SK-N-MC (cell line): Measurements from ENCODE around the gene KIF25.

ENCODE experiments used
- DNase-seq: peaks from one replicate; pipeline ENCODE4 v3.0.0-alpha.2; 2011; ENCODE audit warnings: low read depth, low spot score
- H3K27ac ChIP-seq: fragments of 200-600 bp; sonication (generic); 2 replicates; pipeline ENCODE4 v1.5.1; 2016; ENCODE audit warnings: mixed run types
- H3K36me3 ChIP-seq: fragments of 200-600 bp; sonication (generic); 2 replicates; pipeline ENCODE4 v1.6.1; 2017; ENCODE audit warnings: antibody characterized with exemption, low read length, mixed read lengths; ENCODE audit not compliant: insufficient read depth
- H3K4me3 ChIP-seq: fragments of 200-600 bp; sonication (generic); 2 replicates; pipeline ENCODE4 v1.5.1; 2016
- H3K9ac ChIP-seq: fragments of 200-600 bp; sonication (generic); 2 replicates; pipeline ENCODE4 v1.8.0; 2017; ENCODE audit warnings: mixed run types, mixed read lengths; ENCODE audit not compliant: insufficient read length
- H3K9me3 ChIP-seq: fragments of 200-600 bp; sonication (generic); 2 replicates; pipeline ENCODE4 v1.6.1; 2017; ENCODE audit warnings: low read depth, mild to moderate bottlenecking, antibody characterized with exemption, low read length, moderate library complexity, mixed read lengths
- EZH2 ChIP-seq: fragments of 200-600 bp; sonication (generic); IDR thresholded peaks from one replicate; pipeline ENCODE4 v1.6.1; 2017; ENCODE audit warnings: antibody characterized with exemption
- FOXP2 ChIP-seq: optimal IDR thresholded peaks from 2 replicates; pipeline ENCODE3; 2011; ENCODE audit warnings: mild to moderate bottlenecking, moderate library complexity; ENCODE audit not compliant: insufficient read depth; ENCODE audit errors: extremely low read length, control extremely low read depth
- POLR2AphosphoS5 ChIP-seq: IDR thresholded peaks from 2 replicates; pipeline ENCODE4 v1.6.1; 2012; ENCODE audit warnings: mild to moderate bottlenecking, low read depth, low read length, borderline replicate concordance

KIF25 gene

DNA sequence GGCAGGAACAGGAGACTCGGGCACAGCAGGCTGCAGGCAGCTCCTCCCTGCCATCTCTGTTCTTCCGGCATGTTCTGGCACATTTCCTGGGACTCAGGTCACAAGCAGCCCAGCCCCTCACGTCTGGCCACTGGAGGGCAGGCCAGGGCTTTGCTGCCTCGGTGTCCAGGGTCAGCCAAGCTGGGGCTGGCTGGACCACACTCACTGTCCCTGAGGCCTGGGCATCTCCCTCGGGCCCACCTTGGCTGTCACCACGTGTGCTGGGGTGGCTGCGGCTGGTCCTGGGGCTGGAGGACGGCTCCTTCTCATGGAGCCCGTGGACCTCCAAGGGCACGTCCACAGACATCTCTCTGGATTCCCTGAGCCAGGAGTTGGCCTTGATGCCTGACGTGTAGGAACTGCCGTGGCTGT is 63.1 kb downstream of the KIF25 start:
- Histone ChIP-seq H3K27ac (no peak overlapping the region), H3K9me3 (no peaks in the 10 kb centered on the region), H3K4me3 (no peak overlapping the region), H3K36me3 (no peaks in the 10 kb centered on the region), H3K9ac (no peak overlapping the region)
- no peak for DNase-seq
- no peak for TF ChIP-seq FOXP2
- TF ChIP-seq EZH2 = no peak
- TF ChIP-seq POLR2AphosphoS5 = no peak

- H3K9me3 ChIP-seq = no peaks in the 10 kb centered on the region
- no peak overlapping the region for H3K9ac ChIP-seq
- no peaks in the 10 kb centered on the region for H3K36me3 ChIP-seq
- DNase-seq = no peak
- H3K27ac ChIP-seq = no peak overlapping the region
- no peak overlapping the region for H3K4me3 ChIP-seq
- TF ChIP-seq POLR2AphosphoS5 (no peak), FOXP2 (no peak), EZH2 (no peak)
Measured at GRCh38 chr6:168061269-168062210, 64.1 kb downstream of the KIF25 start.

DNA sequence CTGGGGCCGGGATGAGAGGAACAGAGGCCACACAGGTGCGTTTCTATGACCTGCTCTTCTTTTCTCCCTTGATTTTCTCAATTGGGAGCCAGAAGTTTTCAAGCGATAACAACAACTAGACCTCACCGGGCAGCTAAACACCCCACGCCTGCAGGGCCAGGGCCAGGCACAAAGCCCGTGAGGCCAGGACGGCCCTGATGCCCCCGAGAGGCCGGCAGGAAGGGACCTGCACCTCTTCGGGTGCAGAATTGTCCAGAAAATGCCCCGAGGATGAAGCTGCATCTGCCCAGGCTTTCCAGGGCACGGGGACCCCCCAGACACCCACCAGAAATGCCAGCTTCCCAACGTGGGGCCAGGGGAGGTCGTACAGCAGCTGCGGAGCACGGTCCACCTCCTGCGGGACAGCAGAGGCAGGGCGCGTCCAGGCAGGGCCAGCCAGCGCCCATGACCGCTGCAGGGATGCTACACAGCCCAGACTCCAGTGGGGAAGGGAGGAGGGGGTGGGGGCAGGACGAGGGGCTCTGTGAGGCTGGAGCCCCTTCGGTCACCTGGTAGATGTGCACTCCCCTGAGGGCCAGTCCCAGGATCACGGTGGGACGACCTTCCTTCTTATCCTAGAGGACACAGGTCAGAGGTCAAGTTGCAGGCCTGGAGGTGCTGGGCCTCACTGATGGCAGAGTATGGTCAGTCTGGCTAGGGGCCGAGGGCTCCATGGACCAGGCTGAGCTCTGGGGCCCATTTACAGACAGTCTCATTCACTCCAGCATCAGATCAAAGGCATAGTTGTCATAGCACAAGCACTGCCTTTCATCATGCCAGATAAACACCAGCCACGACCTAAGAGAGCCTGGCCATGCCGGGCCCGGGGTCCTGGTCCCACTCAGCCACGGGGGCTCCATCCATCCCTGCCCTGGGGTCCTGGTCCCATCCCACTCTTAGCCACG is 65.1 kb downstream of the KIF25 start:
- TF ChIP-seq FOXP2 = no peak
- no peak for TF ChIP-seq EZH2
- no peak for TF ChIP-seq POLR2AphosphoS5
- no peak overlapping the region for H3K4me3 ChIP-seq

DNA sequence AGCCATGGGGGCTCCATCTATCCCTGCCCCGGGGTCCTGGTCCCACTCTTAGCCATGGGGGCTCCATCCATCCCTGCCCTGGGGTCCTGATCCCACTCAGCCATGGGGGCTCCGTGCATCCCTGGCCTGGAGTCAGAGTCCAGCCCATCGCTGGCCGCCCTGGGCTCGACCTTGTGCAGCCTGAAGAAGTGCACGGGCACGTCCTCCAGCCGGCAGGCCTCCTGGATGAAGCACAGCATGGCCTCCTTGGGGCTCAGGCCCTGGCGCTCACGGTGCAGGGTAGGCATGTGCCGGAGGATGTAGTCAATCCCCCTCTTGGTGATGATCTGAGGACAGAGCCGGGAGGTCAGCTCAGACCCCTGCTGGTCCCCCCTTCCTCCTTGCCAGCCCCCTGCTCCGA is 66.0 kb downstream of the KIF25 start:
- DNase-seq = no peak
- Histone ChIP-seq H3K9ac (no peak overlapping the region), H3K36me3 (no peaks in the 10 kb centered on the region), H3K9me3 (no peaks in the 10 kb centered on the region), H3K4me3 (no peak overlapping the region), H3K27ac (no peak overlapping the region)
- TF ChIP-seq FOXP2 (no peak), POLR2AphosphoS5 (no peak), EZH2 (no peak)

More for the DNA sequence above, 65.1 kb downstream of the KIF25 start:
- Histone ChIP-seq H3K36me3 (no peaks in the 10 kb centered on the region), H3K9me3 (no peaks in the 10 kb centered on the region), H3K9ac (no peak overlapping the region), H3K27ac (no peak overlapping the region)
- no peak for DNase-seq

GRCh38 chr6:168064226-168064807 is 66.8 kb downstream of the KIF25 start:
- Histone ChIP-seq H3K27ac (no peak overlapping the region), H3K36me3 (no peaks in the 10 kb centered on the region), H3K9me3 (no peaks in the 10 kb centered on the region), H3K4me3 (no peak overlapping the region), H3K9ac (no peak overlapping the region)
- no peak for DNase-seq
- TF ChIP-seq POLR2AphosphoS5 (no peak), EZH2 (no peak), FOXP2 (no peak)

DNA sequence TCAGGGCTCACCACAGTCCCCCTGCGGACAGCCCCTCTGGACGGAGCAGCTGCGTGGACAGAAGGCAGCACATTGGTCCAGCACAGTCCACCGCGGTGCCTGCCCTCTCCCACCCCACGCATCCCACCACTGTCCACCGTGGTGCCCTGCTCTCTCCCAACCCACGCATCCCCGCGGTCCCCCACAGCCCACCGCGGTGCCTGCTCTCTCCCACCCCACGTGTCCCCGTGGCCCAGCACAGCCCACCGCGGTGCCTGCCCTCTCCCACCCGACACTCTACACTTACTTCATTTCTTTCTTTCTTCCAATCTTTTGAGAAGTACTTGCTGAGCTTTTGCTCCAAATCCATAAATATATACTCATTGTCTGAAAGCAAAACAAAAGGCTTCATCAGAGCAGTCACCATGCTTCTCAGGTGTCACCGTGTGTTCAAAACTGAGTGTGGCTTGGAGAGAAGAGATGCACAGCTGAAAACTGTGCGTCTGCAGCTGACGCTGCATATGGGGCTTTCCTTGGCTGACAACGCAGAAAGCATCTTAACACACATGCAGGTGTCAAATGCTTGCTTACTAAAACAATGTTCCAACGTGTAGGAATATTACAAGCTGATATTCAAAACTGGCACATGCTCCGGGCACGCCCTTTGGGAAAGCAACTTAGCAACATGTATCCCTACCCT is 69.7 kb downstream of the KIF25 start:
- Histone ChIP-seq H3K36me3 (no peaks in the 10 kb centered on the region), H3K4me3 (no peak overlapping the region), H3K9me3 (no peaks in the 10 kb centered on the region), H3K27ac (no peak overlapping the region), H3K9ac (no peak overlapping the region)
- DNase-seq = no peak
- TF ChIP-seq FOXP2 (no peak), POLR2AphosphoS5 (no peak), EZH2 (no peak)

DNA sequence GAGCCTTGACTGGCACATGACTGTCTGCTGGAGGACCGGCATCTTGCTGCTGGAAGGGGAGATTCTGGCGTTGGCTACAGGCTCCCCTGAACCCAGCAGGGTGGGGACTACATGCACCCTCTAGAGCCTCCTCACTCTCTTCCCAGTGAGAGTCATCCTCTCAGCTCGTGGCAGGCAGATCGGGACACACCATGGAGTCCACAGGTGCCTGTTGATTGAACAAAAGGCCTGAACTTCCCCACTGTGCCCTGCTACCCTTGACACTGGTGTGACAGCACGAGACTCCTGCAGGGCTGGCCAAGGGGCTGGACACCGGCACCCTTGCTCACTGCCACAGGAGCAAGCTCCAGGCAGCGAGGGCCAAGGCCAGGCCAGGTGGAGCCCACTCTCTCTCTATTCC is 73.3 kb downstream of the KIF25 start:
- Histone ChIP-seq H3K9ac (no peak overlapping the region), H3K27ac (no peak overlapping the region), H3K36me3 (no peaks in the 10 kb centered on the region), H3K9me3 (no peaks in the 10 kb centered on the region), H3K4me3 (no peak overlapping the region)
- TF ChIP-seq EZH2 (no peak), FOXP2 (no peak), POLR2AphosphoS5 (no peak)
- DNase-seq = no peak
